ENCODE data around the gene AKAP6.
"Not testable (repeated sequence)": the region's sequence is repeated elsewhere in the genome, so short reads cannot be mapped to it uniquely, and the experiment has no call there.

Gene AKAP6

GRCh38 chr14:32450919-32451675 is 122.0 kb downstream of the AKAP6 start:
- no peak for DNase-seq

DNA sequence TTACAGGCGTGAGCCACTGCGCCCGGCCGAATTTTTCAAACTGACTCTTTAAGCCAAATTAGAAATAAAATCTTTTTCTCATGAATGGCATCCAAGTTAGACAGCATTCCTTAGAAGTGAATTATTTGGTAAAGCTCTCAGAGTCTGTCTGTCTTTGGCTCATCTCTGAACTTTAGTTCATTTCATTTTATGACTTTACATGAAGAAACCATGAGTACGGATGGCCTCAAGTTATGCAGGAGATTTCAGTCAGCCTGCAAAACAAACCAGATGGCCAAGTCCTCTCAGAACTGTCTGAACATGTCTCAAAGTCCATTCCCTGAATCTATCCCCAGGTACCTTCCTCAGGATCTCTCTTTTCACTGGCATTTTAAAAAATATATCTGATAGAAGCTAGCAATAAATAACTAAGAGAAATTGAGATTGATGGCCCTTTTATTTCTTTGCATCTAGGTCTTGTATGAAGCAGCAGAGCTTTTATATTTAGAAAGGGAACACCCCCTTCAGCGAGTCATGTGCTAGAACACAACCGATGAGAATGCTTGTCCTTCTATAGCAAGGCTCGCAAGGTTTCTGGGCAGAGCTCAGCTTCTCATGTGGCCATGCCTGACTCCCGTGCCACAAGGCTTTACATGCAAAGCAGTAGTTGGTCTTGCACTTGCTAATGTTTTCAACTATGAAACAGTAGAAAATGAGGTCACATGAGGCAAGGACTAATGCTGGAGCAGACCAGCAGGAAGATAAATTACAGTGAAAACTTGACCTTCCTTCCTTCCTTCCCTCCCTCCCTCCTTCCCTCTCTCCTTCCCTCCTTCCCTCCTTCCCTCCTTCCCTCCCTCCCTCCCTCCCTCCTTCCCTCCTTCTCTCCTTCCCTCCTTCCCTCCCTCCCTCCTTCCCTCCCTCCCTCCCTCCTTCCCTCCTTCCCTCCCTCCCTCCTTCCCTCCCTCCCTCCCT is 125.0 kb downstream of the AKAP6 start:
- DNase-seq = no peak

GRCh38 chr14:32457213-32457920 is 128.3 kb downstream of the AKAP6 start:
- no peak for DNase-seq

DNA sequence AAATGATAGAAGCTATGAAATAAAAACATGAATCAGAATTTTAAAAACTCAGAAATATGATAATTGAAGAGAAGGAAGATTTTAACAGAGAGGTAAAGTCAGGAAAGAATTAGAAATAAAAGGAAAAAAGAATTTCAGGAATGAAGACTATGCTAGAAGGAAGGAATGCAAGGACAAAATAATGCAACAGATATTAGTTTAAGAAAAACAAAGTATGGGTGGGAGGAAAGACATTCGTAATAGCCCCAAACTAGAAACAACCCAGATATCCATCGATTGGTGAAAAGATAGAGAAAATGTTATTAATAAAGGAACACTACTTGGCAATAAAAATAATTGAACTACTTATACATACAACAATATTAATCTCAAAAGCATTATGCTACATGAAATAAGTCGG is 129.6 kb downstream of the AKAP6 start:
- DNase-seq = no peak

DNA sequence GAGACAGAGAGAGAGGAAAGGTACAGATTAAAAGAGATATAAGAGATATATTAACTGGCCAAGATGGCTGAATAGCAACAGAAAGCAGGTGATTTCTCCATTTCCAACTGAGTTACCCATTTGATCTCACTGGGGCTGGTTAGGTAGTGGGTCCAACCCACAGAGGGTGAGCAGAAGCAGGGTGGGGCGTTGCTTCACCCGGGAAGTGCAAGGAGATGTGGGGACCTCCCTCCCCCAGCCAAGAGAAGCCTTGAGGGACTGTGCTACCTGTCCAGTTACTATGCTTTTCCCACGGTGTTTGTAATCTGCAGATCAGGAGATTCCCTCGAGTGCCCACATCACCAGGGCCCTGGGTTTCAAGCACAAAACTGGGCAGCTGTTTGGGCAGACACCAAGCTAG is 131.2 kb downstream of the AKAP6 start:
- no peak for DNase-seq

- not testable (repeated sequence) for DNase-seq
These were observed 133.5 kb downstream of the AKAP6 start for GRCh38 chr14:32462553-32462952.

DNA sequence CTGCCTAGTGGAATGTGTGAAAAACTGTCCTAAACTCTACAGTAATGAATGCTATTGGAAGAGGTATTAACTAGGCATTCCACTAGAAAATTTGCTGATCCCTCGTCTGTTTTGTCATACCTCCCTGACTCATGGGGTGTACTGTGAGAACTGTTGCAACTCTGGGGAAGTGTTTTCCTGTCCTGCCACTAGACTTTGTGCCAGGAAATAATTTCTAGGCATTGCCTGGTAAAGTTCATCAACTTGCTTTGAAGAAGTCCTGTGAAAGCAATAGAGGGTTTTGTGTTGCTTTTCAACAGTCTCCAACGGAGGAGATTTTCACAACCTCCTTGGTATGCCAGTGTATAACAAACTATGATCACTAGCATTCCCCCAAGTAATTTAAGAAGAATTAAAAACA is 139.9 kb downstream of the AKAP6 start:
- DNase-seq = no peak

- DNase-seq = peak; percentile 43
These were observed 140.5 kb downstream of the AKAP6 start for GRCh38 chr14:32469388-32470160.

DNA sequence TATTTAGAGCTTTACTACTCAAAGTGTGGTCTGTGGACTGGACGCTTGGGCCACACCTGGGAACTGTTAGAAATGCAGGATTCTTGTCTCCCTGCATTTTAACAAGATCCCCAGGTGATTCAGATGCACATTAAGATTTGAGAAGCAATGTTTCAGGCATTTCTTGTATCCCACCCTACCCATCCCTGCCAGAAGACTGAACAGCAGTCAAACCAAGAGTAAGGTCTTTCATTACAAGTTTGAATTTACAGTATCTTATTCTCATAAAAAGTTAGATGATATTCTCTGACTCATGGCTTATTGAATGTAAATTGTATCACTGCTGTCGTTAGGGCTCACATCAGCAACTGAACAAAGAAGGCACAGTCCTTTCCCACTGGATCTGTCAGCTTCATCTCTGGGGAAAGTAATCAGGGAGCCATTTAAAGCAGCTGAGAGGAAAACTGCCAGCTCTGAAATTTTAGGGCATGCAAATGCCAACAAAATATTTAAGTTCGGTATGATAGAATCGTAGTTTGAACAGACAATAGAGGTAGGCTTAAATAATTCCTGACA is 141.1 kb downstream of the AKAP6 start:
- no peak for DNase-seq

DNA sequence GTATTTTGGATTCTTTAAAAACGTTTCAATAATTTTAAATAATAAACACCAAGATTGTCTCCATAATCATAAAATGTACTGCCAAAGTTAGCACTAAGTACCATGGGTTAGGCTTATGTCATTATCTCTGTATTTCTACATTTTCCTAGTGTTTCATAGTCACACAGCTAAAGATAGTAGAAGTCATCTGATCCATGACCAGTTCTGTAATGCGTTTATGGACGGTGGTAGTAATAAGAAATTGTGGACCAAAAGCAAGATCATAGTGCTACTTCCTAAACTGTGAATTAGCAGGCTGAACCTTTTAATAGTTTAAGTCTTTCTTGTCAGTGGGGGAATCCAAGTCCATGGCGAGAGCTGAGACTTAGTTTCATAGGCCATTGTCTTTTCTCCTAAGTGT is 142.1 kb downstream of the AKAP6 start:
- DNase-seq = no peak

DNA sequence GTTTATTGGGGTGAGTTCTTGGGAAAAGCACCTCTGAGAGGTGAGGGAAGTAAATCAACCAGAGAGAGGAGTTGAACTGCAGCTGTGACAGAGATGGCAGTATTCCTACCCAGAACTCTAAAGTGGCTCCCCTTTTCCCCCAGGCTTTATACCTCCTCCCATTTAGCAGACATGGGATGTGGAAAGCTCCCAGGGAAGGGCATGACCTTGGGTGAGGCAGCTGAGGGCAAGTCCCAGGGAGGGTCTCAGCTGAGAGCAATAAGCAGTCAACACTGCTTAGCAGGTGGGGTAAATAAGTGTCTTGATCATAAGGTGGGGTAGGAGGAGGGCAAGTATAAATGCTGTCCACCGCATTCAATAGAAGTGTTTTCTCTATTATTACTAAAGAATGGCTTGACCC is 143.0 kb downstream of the AKAP6 start:
- DNase-seq = no peak

GRCh38 chr14:32472512-32473463 is 143.7 kb downstream of the AKAP6 start:
- no peak for DNase-seq

GRCh38 chr14:32473464-32473855 is 144.4 kb downstream of the AKAP6 start:
- no peak for DNase-seq

DNA sequence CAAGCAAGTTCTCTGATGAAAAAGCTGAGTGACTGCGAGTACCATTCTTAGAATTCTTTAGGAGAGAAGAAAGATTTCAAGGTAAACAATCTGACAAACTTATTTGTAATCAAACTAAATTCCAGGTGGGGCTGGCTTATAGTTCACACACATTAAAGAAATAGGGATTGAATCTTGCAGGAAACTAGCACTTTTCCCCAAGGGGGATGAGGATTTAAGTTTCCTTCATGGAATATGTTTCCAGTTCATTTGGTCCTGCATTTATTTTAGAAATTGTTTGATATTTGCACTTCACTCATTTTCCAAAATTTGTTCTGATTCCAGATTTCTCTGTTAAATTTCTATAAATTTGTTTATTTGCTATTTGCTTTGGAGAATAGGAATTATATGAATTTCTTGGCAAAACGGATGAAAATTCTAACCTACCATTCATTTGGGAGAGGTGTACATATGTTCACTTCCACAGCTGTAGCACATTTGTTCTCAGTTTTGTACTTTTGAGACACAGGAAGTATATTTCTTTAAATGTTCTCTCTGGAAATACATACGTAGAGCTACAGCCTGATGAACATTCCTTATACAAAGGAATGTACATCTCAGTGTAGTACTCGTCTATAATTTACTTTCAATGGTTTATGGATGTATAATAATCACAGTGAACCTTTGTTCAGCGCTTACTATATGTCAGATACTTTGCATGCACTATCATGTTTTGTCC is 145.5 kb downstream of the AKAP6 start:
- DNase-seq = no peak

- DNase-seq = no peak
These were observed 147.4 kb downstream of the AKAP6 start for GRCh38 chr14:32476532-32476931.

GRCh38 chr14:32477396-32477795 is 148.3 kb downstream of the AKAP6 start:
- DNase-seq = no peak

- DNase-seq = no peak
These were observed 149.0 kb downstream of the AKAP6 start for GRCh38 chr14:32478050-32478449.

DNA sequence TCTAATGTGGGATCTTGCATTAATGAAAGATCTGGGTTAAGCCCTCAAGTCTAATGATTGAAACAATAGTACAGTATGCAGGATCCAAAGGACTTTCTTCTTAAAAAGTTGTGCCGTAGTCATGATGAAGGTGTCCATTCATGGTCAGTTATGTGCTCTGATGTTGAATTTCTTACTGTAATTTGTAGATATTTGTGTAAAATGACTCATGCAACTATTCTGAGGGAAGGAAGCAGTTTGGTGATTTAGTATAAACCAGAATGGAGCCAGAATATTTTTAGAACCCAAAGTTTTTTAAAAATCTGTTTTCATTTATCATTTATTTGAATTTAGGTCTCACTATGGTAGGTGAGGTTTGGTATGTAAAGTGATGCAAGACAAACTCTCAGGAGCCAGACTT is 151.2 kb downstream of the AKAP6 start:
- no peak for DNase-seq

DNA sequence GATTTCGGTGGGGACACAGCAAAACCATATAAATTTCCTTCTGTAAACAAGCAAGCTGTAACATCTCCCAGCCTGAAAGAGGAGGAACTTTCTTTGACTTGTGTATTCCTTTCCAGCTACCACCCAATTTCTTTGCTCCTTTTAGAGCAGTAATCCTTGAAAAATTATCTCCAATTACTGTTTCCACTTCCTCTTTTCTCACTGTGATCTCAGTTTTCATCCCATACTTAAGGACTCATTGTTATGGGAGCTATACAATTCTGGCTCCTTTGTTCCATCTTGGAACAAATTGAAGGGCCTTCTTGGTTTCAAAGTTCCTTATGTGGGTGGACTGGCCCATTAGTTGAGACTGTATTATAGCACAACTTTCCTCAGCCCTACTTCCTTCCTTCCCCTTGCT is 152.6 kb downstream of the AKAP6 start:
- DNase-seq = peak; percentile 6

GRCh38 chr14:32491416-32492016 is 162.4 kb downstream of the AKAP6 start:
- DNase-seq = no peak

Measured in OCI-M1 (cell line).